Measurements from ENCODE around the gene PIH1D1.

The PIH1D1 gene

DNA sequence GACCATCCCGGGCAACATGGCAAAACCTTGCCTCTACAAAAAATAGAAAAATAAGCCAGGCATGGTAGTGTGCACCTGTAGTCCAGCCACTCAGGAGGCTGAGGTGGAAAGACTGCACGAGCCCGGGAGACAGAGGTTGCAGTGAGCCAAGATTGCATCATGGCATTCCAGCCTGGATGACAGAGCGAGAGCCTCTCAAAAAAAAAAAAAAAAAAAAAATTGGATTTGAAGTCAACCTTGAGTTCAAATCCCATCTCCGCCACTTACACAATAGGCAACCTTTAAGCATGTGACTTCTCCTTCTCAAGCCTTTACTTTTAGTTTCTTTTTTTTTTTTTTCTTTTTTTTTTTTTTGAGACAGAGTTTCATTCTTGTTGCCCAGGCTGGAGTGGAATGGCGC, 51.6 kb downstream of the PIH1D1 start:
- no peak overlapping the region for H3K4me3 ChIP-seq (replicated peaks; ENCODE audit: low read depth, low read length)
- DNase-seq (ENCODE audit: extremely low read depth, low read depth) = no peak
- TF ChIP-seq, protein P1, sequence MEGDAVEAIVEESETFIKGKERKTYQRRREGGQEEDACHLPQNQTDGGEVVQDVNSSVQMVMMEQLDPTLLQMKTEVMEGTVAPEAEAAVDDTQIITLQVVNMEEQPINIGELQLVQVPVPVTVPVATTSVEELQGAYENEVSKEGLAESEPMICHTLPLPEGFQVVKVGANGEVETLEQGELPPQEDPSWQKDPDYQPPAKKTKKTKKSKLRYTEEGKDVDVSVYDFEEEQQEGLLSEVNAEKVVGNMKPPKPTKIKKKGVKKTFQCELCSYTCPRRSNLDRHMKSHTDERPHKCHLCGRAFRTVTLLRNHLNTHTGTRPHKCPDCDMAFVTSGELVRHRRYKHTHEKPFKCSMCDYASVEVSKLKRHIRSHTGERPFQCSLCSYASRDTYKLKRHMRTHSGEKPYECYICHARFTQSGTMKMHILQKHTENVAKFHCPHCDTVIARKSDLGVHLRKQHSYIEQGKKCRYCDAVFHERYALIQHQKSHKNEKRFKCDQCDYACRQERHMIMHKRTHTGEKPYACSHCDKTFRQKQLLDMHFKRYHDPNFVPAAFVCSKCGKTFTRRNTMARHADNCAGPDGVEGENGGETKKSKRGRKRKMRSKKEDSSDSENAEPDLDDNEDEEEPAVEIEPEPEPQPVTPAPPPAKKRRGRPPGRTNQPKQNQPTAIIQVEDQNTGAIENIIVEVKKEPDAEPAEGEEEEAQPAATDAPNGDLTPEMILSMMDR (IDR thresholded peaks at IDR 0.05; ENCODE audit: low read depth, low read length, missing control alignments) = no peak

DNA sequence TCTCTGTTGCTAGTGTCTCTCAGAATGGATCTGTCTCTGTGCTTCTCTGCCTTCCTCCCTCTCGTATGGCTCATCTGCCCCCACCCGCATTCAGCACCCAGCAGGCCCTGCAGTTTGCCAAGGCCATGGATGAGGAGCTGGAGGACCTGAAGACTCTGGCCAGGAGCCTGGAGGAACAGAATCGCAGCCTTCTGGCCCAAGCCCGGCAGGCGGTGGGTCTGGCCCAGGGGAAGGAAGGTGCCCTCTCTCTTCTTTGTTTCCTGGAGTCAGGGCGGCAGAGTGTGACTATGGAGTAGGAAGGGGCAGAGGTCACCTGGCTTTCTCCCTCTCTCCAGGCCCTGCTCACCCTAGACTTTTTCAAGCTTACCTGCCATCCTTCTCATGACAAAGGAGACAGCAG, 52.7 kb downstream of the PIH1D1 start:
- H3K4me3 ChIP-seq (replicated peaks; ENCODE audit: low read depth, low read length) = no peak overlapping the region
- DNase-seq (ENCODE audit: extremely low read depth, low read depth) = no peak
- TF ChIP-seq, protein P1 (IDR thresholded peaks at IDR 0.05; ENCODE audit: low read depth, low read length, missing control alignments) = no peak

DNA sequence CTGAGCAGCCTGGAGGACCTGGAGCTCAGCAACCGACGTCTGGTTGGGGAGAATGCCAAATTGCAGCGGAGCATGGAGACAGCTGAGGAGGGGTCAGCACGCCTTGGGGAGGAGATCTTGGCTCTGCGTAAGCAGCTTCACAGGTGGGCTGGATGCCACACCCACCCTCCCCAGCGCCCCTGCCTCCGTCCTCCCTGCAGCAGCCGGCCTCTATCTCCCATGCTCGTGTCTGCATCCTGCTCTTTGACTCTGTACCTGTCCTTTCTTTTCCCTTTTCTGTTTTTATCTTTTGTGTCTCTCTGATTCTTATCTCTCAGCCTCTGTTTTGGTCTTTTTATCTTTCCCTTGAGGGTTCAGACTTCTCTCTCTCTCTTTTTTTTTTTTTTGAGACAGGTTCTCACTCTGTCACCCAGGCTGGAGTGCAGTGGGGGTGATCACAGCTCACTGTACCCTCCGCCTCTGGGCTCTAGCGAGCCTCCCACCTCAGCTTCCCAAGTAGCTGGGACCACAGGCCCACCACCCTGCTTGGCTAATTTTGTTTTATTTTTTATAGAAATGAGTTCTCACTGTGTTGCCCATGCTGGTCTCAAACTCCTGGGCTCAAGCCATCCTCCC, 53.5 kb downstream of the PIH1D1 start:
- DNase-seq (ENCODE audit: extremely low read depth, low read depth) = no peak

DNA sequence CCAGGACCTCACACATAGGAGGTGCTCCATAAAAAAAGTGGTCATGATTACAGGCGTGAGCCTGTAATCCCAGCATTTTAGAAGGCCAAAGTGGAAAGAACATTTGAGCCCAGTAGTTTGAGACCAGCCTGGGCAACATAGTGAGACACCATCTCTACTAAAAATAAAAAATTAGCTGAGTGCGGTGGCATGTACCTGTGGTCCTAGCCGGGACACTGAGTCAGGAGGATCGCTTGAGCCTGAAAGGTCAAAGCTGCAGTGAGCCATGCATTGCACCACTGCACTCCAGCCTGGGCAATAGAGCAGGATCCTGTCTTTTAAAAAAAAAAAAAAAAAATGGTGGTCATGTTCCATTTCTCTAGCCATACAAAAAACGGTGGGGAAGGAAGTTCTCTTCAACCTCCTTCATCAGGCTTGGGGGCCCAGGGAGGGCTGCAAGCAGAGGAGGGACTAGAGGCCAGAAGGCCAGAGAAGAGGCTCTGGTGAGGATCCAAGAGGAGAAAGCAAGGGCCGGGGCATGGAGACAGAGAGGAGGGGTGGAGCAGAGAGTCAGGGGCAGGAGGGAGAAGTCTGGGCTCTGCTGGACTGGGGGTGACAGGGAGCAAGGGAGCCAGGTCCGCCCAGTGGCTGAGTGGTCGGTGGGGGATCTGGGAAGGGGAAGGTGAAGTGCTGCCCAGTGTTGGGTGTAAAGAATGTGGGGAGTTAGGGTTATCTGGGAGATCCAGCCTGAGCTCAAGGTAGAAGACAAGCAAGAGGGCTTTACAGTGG, 54.7 kb downstream of the PIH1D1 start:
- TF ChIP-seq, protein P1 (IDR thresholded peaks at IDR 0.05; ENCODE audit: low read depth, low read length, missing control alignments) = no peak
- no peak overlapping the region for H3K4me3 ChIP-seq (replicated peaks; ENCODE audit: low read depth, low read length)
- DNase-seq (ENCODE audit: extremely low read depth, low read depth) = no peak

More for the DNA sequence above, 53.5 kb downstream of the PIH1D1 start:
- TF ChIP-seq, protein P1 (IDR thresholded peaks at IDR 0.05; ENCODE audit: low read depth, low read length, missing control alignments) = no peak
- H3K4me3 ChIP-seq (replicated peaks; ENCODE audit: low read depth, low read length) = no peak overlapping the region

All from HFF-Myc (cell line).